ENCODE measurements around the gene SMIM41.

Gene SMIM41

GRCh38 chr12:52086366-52086765 is 6.9 kb downstream of the SMIM41 start:
- no peak for DNase-seq (ENCODE audit: low read depth in 2 of 2)
- no peak overlapping the region for H3K4me3 ChIP-seq (replicated peaks in 1 of 2; ENCODE audit: low read depth in 2 of 2, low read length in 2 of 2)
- TF ChIP-seq, protein P1, sequence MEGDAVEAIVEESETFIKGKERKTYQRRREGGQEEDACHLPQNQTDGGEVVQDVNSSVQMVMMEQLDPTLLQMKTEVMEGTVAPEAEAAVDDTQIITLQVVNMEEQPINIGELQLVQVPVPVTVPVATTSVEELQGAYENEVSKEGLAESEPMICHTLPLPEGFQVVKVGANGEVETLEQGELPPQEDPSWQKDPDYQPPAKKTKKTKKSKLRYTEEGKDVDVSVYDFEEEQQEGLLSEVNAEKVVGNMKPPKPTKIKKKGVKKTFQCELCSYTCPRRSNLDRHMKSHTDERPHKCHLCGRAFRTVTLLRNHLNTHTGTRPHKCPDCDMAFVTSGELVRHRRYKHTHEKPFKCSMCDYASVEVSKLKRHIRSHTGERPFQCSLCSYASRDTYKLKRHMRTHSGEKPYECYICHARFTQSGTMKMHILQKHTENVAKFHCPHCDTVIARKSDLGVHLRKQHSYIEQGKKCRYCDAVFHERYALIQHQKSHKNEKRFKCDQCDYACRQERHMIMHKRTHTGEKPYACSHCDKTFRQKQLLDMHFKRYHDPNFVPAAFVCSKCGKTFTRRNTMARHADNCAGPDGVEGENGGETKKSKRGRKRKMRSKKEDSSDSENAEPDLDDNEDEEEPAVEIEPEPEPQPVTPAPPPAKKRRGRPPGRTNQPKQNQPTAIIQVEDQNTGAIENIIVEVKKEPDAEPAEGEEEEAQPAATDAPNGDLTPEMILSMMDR (IDR thresholded peaks at IDR 0.05; ENCODE audit: low read depth, low read length) = no peak

- no peak overlapping the region for H3K4me3 ChIP-seq (replicated peaks in 1 of 2; ENCODE audit: low read depth in 2 of 2, low read length in 2 of 2)
- DNase-seq (ENCODE audit: low read depth in 2 of 2) = no peak
- TF ChIP-seq, protein P1 (IDR thresholded peaks at IDR 0.05; ENCODE audit: low read depth, low read length) = no peak
Observed at GRCh38 chr12:52086944-52087835, 7.7 kb downstream of the SMIM41 start.

DNA sequence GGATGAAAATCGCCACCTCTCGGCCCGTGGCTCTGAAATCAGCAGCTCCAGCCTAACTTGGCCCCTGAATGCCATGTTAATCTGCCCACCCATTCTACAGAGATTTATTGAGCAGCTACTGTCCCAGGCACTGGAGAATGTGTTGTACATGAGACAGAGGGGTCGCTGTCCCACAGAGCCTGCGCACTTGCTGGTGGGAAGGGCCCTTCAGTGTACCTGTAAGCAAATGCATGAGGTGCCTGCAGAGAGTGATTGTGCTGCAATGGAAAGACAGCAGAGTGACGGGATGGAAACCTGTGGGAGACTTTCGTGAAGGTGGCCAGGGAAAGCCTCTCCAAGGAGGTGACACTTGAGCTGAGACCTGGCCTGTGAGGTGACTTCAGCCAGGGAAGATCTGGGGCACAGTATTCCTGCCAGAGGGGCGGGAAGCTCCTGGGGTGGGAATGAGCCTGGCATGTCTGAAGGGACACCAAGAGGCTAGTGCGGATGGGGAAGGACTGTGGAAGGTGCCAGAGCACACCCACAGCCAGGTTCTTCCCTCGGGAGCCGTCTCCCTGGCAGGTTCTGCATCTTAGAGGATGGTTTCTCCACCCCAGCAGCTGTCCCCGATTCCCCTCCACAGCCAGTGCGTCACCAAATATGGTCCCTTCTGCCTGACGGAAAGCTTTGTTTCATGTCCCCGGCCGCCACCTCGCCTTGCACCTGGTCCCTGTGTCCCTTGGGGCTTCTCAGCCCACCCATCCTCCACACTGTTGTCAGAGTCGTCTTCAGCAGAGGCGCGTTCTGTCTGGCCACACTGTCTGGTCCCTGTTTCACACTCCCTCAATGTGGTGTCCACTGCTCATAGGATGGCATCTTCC is 8.7 kb downstream of the SMIM41 start:
- no peak overlapping the region for H3K4me3 ChIP-seq (replicated peaks in 1 of 2; ENCODE audit: low read depth in 2 of 2, low read length in 2 of 2)
- DNase-seq (ENCODE audit: low read depth in 2 of 2) = no peak
- TF ChIP-seq, protein P1 (IDR thresholded peaks at IDR 0.05; ENCODE audit: low read depth, low read length) = no peak

DNA sequence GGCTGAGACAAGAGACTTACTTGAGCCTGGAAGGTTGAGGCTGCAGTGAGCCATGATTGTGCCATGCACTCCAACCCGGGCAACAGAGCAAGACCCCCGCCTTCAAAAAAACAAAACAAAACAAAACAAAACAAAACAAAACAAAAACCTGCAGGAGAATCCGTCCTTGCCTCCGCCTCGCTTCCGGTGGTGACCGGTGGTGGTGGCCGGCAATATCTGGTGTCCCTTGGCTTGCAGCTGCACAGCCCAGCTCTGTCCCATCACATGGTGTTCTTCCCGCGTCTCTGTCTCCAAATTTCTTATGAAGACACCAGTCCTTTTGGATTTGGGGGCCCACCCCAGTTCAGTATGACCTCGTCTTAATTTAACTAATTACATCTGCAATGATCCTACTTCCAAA is 10.0 kb downstream of the SMIM41 start:
- H3K4me3 ChIP-seq (replicated peaks in 1 of 2; ENCODE audit: low read depth in 2 of 2, low read length in 2 of 2) = no peak overlapping the region
- TF ChIP-seq, protein P1 (IDR thresholded peaks at IDR 0.05; ENCODE audit: low read depth, low read length) = no peak
- DNase-seq (ENCODE audit: low read depth in 2 of 2) = no peak

GRCh38 chr12:52090291-52090690 is 10.8 kb downstream of the SMIM41 start:
- no peak overlapping the region for H3K4me3 ChIP-seq (replicated peaks in 1 of 2; ENCODE audit: low read depth in 2 of 2, low read length in 2 of 2)

DNA sequence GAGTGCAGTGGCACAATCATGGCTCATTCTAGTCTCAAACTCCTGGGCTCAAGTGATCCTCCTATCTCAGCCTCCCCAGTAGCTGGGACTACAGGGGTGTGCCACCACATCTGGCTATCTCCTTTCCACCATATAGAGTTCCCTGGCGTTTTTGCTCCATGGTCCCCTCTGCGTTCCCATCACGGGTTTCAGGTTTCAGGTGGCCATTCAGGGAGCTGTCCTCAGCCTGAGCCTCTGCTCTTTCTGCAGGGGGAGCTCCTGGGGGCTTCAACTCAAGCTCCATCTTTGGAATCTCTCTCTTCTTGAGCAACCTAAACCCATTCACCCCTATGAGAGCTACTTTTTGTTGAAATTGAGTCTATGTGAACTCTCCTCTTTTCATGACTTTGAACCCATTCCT is 11.6 kb downstream of the SMIM41 start:
- DNase-seq (ENCODE audit: low read depth in 2 of 2) = no peak
- TF ChIP-seq, protein P1 (IDR thresholded peaks at IDR 0.05; ENCODE audit: low read depth, low read length) = no peak
- no peak overlapping the region for H3K4me3 ChIP-seq (replicated peaks in 1 of 2; ENCODE audit: low read depth in 2 of 2, low read length in 2 of 2)

More at GRCh38 chr12:52090291-52090690, 10.8 kb downstream of the SMIM41 start:
- TF ChIP-seq, protein P1 (IDR thresholded peaks at IDR 0.05; ENCODE audit: low read depth, low read length) = no peak
- DNase-seq (ENCODE audit: low read depth in 2 of 2) = no peak

All from cardiac fibroblast (primary cell).